Activated CD8-positive, alpha-beta memory T cell treated with anti-CD3 and anti-CD28 coated beads, Interleukin-2, amount 50 U/mL, for 24 hours (primary cell): ENCODE measurements around the gene MEN1.

Source experiments
- DNase-seq: peaks from one replicate; pipeline ENCODE4 v3.0.0-alpha.2; 2020; ENCODE audit errors: extremely low read depth

The MEN1 gene

DNA sequence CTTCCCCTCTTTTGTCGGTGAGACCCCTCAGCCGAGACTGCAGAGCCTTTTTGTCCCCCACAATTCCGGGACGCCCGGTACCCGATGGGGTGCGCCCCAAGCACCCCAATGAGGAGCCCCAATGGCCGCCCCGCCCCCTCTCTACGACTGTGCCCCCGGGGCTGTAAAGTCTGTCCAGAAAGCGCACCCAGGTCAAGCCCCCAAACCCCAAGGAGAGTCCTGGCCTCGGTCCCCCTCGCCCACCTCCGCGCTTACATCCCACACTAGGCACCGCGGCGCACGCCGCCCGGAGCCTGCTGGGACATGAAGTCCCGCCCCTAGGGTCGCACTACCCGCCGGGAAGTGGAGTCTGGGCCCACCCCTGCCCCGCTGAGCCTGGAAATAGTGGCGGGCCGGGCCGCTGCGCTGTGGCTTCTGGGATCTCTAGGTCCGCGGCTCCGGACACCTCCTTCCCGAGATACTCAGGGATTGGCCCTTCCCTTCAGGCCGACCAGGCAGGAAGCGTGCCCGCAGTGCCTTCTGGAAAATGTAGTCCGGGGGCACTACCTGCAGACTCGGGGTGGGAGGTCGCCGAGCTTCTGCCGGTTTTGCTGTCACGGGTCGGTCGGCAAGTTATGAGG, at the start of gene MEN1:
TSS of gene MEN1 (minus strand) at position 281 of the 620 bp plus-strand sequence. CDS start 442 bp downstream, outside the sequence.
- peak; percentile 63 for DNase-seq

DNA sequence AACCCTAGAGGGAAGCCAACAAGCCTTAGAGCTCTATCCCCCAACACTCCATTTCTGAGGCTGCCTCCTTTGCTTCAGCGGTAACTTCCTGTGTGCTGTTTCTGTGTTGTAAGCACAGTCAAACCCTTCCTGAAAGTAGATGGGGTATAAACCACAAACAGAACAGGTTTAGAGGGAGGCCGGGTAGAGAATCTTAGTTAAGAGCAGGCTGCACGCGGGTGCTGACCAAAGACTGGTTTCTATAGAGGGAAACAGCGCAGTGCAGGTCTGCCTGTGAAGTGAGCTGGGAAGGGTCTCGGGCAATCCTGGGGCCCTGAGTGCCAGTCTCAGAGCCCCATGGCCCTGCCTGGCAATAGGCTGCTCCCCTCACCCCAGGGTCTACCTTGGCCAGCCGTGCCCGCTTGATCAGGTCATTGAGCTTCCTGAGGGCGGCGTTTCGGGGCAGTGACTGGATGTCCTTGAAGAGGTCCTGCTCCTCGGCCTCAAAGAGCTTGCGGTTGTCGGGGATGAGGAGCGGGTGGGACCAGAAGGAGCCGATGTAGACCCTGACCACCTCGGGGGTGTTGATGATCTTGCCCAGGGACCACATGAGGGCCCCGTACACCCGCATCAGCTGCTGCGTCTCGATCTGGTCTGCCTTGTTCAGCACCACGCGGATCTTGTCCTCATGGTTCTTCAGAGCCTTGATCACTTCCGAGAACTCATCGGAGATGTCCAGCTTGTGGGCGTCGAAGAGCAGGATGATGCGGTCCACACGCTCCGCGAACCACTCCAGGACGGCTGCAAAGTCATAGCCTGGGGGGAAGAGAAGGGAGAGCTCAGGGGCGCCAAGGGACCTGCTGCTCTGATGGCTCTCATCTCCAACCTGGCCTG, 49.4 kb upstream of the MEN1 start:
- DNase-seq = no peak

DNA sequence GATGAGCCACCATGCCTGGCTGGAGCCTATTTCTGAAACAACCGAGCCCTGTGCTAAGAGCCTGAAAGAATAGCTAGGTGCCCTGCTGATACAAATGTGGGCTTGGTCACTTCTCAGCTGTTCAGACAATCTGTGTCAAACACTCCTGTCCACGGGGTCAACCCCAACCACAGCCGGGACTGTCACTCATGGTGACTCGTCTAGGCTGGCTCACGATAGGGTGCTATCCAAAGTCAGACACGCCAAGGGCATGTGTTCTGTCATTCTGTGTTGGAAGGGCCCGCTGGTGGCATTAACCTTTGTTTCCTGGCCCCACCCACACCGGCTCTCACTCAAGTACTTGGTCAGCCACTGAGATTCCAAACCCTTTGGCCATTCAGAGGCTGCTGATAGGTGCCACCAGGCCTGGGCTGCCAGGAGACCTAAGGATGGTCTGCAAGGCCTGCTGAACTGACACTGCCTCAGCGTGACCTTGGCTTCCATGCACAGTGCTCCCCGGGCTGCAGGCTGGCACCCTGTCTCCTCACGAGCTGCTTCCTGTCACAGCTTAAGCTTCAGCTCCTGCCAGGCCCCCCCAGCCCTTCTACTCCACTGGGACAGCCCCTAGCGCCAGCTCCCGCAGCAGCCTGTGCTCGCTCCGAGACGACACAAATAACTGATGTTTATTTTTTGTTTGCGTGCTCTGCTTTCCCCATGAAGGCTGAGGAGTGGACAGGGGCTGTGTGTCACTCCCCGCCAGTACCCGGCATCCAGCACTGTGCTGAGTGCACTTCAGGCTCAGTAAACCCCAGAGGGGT, 48.3 kb upstream of the MEN1 start:
- no peak for DNase-seq

DNA sequence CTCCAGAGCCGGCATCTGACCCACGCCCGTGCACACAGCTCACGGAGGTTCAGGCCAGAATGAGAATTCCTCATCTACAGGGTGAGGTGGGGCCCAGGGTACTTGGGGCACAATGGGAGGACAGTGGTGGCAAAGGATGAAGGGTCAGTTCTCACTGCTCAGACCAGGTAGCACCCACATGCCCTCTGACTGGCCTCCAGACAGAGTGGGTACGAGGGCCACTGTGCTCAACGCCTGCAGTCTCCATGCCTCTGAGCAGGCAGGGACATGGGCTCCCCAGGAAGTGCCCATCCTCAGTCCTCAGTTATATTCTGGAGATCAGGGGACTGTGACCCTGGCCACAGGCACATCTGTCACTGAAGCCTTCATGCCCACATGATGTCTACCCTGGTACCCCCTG, 47.1 kb upstream of the MEN1 start:
- no peak for DNase-seq

DNA sequence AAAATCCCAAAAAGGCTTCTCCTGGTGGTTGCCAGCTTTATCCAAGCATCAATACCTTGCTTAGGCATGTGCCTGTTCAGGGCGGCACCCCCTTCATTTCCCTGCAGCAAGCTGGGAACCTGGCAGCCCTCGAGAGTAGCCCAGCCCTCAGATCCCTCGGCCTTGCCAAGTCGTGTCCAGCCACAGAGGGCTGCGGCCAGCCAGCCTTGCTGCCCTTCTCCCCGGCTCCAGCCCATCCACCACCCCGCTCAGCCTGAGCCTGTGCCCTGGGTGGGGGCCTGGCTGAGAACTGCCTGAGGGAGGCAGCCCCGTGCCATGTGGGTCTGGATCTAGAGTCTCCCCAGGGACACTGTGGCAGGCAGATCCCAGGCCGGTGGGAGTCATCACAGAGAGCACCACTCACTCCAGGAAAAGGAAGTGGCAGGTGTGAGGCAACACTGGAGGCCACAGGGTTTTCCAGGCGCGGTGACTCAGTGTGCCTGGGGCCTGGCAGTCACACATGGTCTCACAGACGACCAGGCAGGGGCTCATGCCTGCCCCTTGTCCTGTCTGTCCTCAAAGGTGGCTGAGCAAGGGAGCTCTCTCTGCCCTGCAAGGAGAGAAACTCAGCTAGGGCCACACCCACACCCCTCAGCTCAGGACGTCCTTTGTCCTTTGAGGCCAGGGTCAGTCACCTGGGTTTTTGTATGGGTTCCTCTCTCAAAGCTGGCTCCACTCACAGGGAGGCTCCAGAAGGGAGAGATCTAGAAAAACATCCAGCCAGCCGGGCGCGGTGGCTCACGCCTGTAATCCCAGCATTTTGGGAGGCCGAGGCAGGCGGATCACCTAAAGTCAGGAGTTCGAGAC, 46.3 kb upstream of the MEN1 start:
- peak; percentile 46 for DNase-seq

DNA sequence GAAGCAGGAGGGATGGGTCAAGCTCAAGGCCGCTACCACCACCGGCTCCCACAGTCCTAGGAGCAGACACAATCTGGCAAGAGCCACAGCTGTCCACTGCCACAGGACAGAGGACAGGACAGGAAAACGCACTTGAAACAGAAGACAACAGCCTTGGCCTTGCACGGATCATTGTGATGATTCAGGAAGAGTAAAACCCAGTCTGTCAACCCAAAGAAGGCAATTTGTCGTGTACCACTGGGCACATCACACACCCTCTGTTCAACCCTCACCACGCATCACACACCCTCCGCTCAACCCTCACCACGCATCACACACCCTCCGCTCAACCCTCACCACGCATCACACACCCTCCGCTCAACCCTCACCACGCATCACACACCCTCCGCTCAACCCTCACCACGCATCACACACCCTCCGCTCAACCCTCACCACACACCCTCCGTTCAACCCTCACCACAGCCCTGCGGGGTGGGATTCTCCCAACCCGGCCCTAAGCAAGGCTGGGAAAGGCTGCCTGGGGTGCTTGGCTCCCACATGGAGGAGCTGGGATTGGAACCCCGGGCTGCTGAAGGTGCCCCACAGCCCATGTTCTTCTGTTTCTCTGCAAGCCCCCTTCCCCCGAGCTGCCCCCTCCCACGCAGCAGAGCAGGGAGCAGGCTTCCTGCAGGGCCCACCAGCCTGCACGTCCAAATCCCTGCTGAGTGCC, 45.4 kb upstream of the MEN1 start:
- DNase-seq = no peak

DNA sequence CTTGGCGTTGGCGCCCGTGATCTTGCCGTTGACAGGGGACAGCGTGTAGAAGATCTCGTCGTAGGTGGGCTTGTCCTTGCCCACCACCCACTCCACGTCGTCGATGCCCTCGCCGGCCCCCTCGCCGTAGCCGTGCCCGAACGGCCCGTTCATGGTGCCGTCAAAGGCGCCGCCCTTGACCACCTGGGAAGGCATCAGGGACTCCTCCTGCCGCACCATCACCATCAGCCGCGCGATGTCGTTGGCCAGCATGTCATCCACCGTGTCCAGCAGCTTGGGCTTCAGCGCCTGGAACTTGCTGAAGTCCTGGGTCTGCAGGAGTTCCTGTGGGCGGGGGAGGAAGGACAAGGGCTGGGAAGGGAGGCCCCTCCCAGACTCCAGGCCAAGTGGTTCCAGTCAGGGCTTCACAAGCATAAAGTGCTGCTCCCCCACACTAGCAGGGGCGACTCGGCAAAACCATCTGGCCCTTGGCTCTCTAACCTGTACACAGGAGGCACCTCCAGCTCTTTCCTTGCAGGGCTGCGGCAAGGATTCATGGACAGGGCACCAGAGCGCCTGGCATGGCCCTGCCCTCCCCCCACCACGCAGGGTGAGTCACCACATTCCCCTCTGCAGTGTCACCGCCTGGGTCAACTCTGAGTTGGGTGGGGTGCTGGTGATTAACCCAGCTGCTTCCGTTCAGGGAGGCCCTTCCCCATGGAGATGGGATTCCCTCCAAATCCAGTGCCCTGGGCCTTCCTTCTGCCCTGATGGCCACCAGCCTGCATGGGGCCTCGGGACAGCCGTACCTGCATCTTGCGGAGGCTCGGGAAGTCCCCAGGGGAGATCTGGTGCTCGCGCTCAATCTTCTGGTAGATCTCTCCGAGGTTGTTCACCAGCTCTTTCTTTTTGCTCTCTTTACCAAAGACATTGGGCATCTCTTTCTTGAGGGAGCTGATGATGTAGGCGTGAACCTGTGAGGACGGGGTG, 44.5 kb upstream of the MEN1 start:
- DNase-seq = no peak

DNA sequence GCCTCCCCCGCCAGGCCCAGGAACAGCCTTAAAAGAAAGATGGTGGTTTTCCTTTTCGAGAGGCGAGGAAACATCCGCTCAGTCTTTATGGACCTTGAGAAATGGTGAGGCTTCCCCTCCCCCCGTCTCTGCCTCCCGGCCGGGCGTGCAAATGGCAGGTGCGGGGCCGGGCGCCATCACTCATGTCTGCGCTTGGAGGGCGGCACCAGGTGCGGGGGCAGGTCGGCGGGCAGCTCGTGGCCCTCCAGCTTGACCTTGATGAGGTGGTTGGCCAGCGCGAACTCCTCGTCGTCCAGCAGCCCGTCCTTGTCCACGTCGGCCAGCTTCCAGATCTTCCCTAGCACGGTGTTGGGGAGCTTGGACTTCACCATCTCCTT, 43.8 kb upstream of the MEN1 start:
- no peak for DNase-seq

DNA sequence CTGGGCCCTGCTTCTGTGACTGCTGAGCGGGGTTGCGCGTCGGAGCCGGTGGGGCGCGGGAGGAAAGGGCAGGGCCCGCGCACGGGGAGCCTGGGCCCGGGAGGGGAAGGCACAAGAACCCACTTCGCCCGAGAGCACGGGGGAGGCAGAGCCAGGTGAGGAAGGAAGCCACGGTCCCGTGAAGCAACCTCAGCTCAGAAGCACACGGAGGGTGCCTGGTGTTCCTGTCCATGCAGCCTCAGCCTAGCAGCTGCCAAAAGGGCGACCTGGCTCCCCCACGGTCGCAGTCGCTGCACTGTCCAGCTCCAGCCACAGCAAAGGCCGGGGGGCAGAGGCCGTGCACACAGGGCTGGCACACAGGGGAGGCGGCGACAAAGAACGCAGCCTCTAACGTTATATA, 43.4 kb upstream of the MEN1 start:
- DNase-seq = no peak

DNA sequence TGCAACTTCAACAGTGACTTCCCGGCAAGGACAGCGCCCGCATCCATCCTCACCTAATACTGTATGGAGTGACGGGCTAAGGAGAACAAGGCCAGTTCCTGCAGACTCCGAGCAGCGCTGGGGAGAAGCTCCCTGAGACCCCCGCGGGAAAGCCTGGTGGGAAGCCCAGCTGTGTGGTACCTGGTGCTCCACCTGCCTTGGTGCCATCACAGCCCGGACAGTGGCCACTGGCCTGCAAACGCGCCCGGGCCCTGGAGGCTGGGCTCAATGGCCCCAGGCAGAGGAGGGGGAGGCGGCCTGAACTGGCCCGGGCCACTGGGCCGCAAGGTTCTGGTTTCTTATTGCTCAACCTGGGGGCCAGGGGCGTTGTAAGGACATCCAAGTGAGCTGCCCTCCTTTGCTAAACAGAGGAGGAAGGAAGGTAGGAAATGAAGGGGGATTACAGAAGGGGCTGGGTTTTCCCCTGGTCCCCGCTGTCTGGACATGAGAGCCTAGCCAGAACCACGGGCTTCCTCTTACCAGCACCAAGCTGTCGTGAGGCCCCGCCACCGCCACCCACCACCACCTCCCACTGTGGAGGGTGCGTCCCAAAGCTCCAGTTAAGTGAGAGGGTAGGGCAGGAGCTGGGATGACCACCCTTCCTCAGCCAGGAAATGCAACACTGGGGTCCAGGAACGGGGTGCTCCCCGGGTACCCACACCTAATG, 42.6 kb upstream of the MEN1 start:
- no peak for DNase-seq

DNA sequence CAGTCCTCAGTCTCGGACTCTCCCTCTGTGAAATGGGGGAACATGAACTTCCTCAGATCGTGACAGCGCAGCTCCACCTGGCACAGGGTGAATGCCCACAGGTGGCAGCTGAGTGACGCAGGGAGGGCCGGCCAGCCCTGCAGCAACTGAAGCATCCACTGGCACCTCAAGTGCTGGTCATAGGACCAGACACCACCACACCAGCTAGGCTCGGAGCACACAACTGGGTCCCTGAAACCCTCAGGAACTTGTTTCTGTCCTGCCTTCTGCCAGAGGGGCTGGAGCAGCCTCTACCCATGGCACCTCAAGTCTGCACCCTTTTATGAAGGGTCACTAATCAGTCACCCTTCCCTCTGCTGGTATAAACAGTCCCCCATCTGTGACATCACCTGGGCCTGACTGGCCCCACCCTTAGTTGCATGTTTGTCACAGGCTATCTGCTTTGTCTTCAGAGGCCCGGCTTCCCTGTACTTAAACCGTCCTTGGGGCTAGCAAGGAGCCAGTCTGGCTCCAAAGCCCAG, 41.5 kb upstream of the MEN1 start:
- no peak for DNase-seq

DNA sequence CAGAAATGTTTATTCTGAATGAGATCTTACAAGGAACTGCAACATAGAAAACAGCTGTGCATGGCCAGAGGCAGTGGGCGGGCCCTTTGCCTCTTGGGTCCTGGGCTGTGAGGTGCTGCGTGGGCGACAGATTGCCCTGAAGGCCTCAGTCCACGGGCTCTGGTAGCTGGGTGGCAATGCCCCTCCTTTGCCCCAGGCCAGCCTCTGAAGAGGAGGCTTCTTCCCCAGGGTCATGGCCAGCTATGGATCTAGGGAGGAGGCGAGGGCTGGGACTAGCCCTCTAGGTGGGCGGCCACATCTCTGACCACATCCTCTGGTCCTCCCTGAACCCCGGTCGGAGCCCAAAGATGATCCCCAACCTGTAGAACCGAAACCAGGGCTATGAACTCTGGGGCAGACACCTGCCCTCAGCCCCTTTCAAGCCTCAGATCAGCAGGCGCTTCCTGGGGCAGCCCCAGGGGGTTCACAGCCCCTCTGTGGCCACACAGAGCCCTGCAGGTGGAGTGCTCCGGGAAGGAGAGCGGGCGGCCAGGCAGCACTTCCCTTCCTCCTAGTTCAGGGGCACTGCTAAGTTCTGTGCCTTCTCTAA, 40.7 kb upstream of the MEN1 start:
- no peak for DNase-seq

DNA sequence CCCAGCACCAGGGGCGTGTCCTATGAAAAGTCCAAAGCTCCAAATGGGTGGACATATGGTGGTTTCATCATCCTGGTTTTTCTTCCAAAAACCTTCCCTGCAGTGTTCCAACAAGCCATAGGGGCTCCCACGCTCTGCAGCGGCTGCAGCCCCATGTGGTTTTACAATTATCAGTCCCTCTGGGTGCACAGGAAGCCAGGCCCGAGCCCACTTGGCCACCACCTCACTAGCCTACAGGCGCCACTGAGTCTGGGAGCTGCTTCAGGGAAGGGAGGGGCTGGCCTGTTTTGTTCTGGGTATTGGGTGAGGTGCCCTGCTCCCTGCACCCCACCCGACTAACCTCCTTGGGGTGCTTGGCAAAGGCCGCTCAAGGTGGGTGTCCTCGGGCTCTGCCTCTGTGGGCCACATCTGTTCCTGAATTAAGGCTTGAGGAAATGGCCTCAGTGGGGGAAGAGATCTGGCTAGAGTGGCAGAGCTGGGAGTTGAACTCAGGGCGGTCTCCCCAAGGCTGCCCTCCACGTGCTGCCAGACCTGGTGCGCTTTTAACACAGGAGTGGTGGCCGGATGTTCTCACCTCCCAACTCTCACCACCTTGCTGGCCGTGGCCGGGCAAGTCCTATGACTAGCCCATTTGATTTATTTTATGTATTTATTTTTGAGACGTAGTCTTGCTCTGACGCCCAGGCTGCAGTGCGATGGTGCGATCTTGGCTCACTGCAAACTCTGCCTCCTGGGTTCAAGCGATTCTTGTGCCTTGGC, 39.4 kb upstream of the MEN1 start:
- no peak for DNase-seq

DNA sequence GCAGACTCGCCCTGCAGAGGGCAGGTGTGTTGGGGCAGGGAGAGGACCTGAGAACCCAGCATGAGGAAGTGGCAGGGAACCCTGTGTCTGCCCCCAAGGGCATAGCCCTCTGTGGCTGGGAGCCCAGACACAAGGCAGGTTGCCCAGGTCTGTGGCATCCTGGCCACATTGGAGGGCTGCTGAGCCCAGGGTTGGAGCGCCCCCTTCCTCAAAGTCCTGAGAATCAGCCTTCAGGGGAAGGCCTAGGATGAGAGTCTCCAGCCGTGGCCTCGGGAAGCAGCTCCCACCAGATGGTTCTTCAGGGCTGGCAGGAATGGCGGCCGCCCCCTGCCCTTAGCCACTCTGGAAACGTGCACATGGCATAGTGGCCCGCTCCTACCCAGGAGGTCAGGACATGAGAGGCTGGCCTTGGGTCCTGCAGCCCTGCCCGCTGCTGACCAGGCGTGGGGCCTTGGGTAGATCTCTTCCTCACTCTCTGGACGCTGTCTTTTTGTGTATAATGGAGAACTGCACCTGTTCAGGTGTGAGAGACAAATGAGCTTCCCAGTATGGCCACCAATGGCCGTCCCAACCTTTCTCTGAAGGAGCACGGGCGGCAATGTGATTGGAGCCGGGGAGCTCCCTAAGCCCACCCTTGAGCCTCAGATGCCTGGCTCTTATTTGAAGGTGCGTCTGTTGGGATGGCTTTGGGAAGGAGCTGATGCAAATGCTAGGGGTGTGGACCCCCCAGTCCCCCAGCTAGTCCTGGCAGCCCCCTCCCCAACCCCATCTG, 38.7 kb upstream of the MEN1 start:
- no peak for DNase-seq

DNA sequence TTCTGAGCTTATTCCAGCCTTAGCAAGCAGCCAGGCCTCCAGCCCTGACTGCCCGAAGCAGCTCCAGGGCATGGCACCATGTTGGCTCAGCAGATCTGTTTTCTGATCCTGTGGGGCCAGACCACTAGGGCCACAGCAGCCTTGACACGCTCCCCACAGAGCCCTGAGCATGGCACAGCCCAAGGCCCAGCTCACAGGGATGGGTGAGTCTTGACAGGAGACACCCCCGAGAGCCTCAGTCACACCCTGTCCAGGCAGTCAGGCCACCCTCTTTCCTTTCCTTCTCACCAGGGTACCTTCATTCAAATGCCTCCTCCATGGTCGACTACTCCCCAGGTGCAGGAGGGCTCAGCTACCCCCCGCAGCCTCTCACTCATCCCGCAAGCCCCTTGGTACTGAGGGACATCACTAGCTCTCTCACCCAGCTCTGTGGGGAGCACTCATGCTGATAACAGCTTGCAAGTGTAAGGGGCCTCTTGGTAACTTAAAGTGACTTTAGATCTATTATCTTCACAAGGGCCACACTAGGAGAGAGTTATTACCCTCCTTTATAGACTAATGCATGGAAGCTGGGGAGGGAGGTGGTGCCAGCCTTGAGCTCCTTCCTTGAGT, 38.0 kb upstream of the MEN1 start:
- no peak for DNase-seq

DNA sequence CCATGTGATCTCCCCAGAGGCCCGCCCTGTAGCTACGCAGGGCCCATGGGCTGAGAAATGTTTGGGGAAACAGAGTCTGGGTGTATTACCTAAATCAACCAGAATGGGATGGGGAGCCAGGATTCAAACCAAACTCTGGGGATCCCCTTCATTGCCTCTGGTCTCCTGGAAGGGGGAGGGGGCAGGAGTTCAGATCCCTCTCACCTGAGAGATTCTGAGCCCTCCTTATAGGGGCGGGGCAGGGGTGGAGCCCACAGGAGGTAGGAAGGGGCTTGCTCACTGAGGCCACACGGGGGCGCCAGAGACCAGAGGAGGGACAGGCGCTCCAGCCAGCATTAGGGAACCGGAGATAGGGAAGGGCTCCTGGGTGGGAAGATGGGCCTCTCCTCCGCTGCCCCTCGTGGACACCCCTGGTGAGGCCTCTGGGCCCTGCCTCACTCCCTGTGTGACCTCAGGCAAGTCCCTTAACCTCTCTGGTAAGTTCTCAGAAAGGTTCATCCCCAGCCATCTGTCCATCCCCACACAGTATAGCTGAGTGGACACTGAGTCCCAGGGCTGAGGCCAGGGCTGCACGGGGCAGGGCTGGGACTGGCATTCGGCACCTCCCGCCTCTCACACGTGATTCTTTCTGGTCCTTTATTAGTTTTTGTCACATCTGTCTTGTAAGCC, 36.8 kb upstream of the MEN1 start:
- DNase-seq = peak; percentile 83
